Colonic mucosa (tissue), 4 donors: ENCODE measurements around the gene PSMC6. TPM values are rescaled to one million over a fixed set of nuclear protein-coding genes. Genes with fewer than 3 reads are reported as not detected.

ENCODE experiments used
- DNase-seq: peaks from one replicate; pipeline ENCODE4 v3.0.0-alpha.2; 2020
- H3K27ac ChIP-seq: fragments of 200-600 bp; one replicate; pipeline ENCODE4 v1.8.0; 2021
- H3K27me3 ChIP-seq: fragments of 200-600 bp; one replicate; pipeline ENCODE4 v1.8.0; 2021
- H3K36me3 ChIP-seq: fragments of 200-600 bp; one replicate; pipeline ENCODE4 v1.8.0; 2021
- H3K4me1 ChIP-seq: fragments of 200-600 bp; one replicate; pipeline ENCODE4 v1.8.0; 2021; ENCODE audit warnings: mild to moderate bottlenecking
- H3K4me3 ChIP-seq: fragments of 200-600 bp; one replicate; pipeline ENCODE4 v1.8.0; 2021
- H3K9ac ChIP-seq, 2 donors: one replicate each; pipeline ENCODE4 v1.7.0; 2013; ENCODE audit warnings: control low read depth in 2 of 2, low read depth in 2 of 2, low read length in 2 of 2
- H3K9me3 ChIP-seq: fragments of 200-600 bp; one replicate; pipeline ENCODE4 v1.8.0; 2021
- CTCF ChIP-seq: fragments of 200-600 bp; IDR thresholded peaks from one replicate; pipeline ENCODE4 v1.8.0; 2022; ENCODE audit warnings: antibody characterized with exemption, mild to moderate bottlenecking
- intact Hi-C: fragments of 100-400 bp; cut with DNase I; formaldehyde crosslinking; loops from one replicate; pipeline ENCODE4 v1.14.1; 2022
- total RNA-seq, 2 donors: library from RNA; stranded (reverse); fragmentation: NEBNext Ultra II Directional in 1 of 2; extraction: Animal tissue kit (Norgen Biotek cat#: 25700) in 1 of 2; gene quantifications; one replicate each; pipeline ENCODE4 v1.2.1, GENCODE V29; 2021
- donor health status: healthy.
- donor health status: DM: no; HTN: no; CAD: no.
- donor health status: DM: no; HTN: no; CAD: no.

The PSMC6 gene
- total RNA-seq, 2 donors from 2014 or later, result 71.1 to 76.8 TPM

- Histone ChIP-seq H3K4me1 (no peaks in the 10 kb centered on the region), H3K36me3 (peaks cover 4% of the 10 kb centered on the region), H3K9me3 (no peaks in the 10 kb centered on the region), H3K27me3 (no peaks in the 10 kb centered on the region), H3K4me3 (no peak overlapping the region), H3K27ac (no peak overlapping the region), H3K9ac (no peak overlapping the region)
- TF ChIP-seq CTCF, result peak; percentile 21
- DNase-seq, result no peak
- intact Hi-C loops, result no loop called here
Observed at GRCh38 chr14:52678591-52678990, 28.4 kb upstream of the PSMC6 start.

GRCh38 chr14:52683985-52684520 lies 22.9 kb upstream of the PSMC6 start:
- Histone ChIP-seq H3K4me1 (no peaks in the 10 kb centered on the region), H3K9ac (no peak overlapping the region), H3K36me3 (no peaks in the 10 kb centered on the region), H3K9me3 (no peaks in the 10 kb centered on the region), H3K27ac (no peak overlapping the region), H3K4me3 (no peak overlapping the region), H3K27me3 (no peaks in the 10 kb centered on the region)
- intact Hi-C loops, result no loop called here
- no peak for DNase-seq
- no peak for TF ChIP-seq CTCF

GRCh38 chr14:52686176-52686575 lies 20.8 kb upstream of the PSMC6 start:
- intact Hi-C loops, result no loop called here

GRCh38 chr14:52690983-52691760 lies 15.8 kb upstream of the PSMC6 start:
- Histone ChIP-seq H3K9ac (no peak overlapping the region), H3K36me3 (no peaks in the 10 kb centered on the region), H3K27ac (no peak overlapping the region), H3K4me3 (no peak overlapping the region), H3K27me3 (no peaks in the 10 kb centered on the region), H3K4me1 (no peaks in the 10 kb centered on the region), H3K9me3 (no peaks in the 10 kb centered on the region)
- TF ChIP-seq CTCF, result no peak
- no peak for DNase-seq
- intact Hi-C loops, result loop anchor here (10.0 kb wide), 1 partner anchor 136 kb away; the partner anchor contains the start of genes GPR137C and TXNDC16

More at GRCh38 chr14:52686176-52686575, 20.8 kb upstream of the PSMC6 start:
- Histone ChIP-seq H3K27me3 (no peaks in the 10 kb centered on the region), H3K4me1 (no peaks in the 10 kb centered on the region), H3K9ac (no peak overlapping the region), H3K36me3 (no peaks in the 10 kb centered on the region), H3K4me3 (no peak overlapping the region), H3K27ac (no peak overlapping the region), H3K9me3 (no peaks in the 10 kb centered on the region)
- TF ChIP-seq CTCF, result no peak
- no peak for DNase-seq

GRCh38 chr14:52692248-52692962 lies 14.6 kb upstream of the PSMC6 start:
- no peak for DNase-seq
- no peaks in the 10 kb centered on the region for H3K36me3 ChIP-seq
- H3K27me3 ChIP-seq, result no peaks in the 10 kb centered on the region
- no peak overlapping the region for H3K4me3 ChIP-seq
- intact Hi-C loops, result loop anchor here (10.0 kb wide), 1 partner anchor 138 kb away; the partner anchor contains the start of genes GPR137C and TXNDC16
- no peaks in the 10 kb centered on the region for H3K4me1 ChIP-seq
- no peak for TF ChIP-seq CTCF
- no peak overlapping the region for H3K9ac ChIP-seq
- no peaks in the 10 kb centered on the region for H3K9me3 ChIP-seq
- H3K27ac ChIP-seq, result no peak overlapping the region
